ENCODE data around the gene MYO3B. TPM values are rescaled to one million over a fixed set of nuclear protein-coding genes. Genes with fewer than 3 reads are reported as not detected.
A peak's percentile ranks its signal among the peaks of the same experiment; 100 is the strongest.

The MYO3B gene
- total RNA-seq, 1 experiment from 2014 or later = not detected

GRCh38 chr2:170365686-170366085 lies 187.7 kb downstream of the MYO3B start:
- no peak for DNase-seq (ENCODE audit: low read depth)

GRCh38 chr2:170368370-170368769 lies 190.4 kb downstream of the MYO3B start:
- no peak for DNase-seq (ENCODE audit: low read depth)

GRCh38 chr2:170369228-170369627 lies 191.3 kb downstream of the MYO3B start:
- DNase-seq (ENCODE audit: low read depth) = no peak

GRCh38 chr2:170369894-170370293 lies 191.9 kb downstream of the MYO3B start:
- DNase-seq (ENCODE audit: low read depth) = peak; percentile 16

- DNase-seq (ENCODE audit: low read depth) = no peak
Measured at GRCh38 chr2:170371231-170371998, 193.5 kb downstream of the MYO3B start.

GRCh38 chr2:170375192-170375591 lies 197.2 kb downstream of the MYO3B start:
- DNase-seq (ENCODE audit: low read depth) = no peak

GRCh38 chr2:170377500-170378207 lies 199.7 kb downstream of the MYO3B start:
- DNase-seq (ENCODE audit: low read depth) = no peak

GRCh38 chr2:170380267-170380666 lies 202.3 kb downstream of the MYO3B start:
- no peak for DNase-seq (ENCODE audit: low read depth)

- DNase-seq (ENCODE audit: low read depth) = no peak
Measured at GRCh38 chr2:170381678-170382077, 203.7 kb downstream of the MYO3B start.

- DNase-seq (ENCODE audit: low read depth) = no peak
Measured at GRCh38 chr2:170386554-170386953, 208.6 kb downstream of the MYO3B start.

GRCh38 chr2:170391018-170391417 lies 213.1 kb downstream of the MYO3B start:
- no peak for DNase-seq (ENCODE audit: low read depth)

GRCh38 chr2:170391697-170392096 lies 213.8 kb downstream of the MYO3B start:
- no peak for DNase-seq (ENCODE audit: low read depth)

- DNase-seq (ENCODE audit: low read depth) = no peak
Measured at GRCh38 chr2:170393861-170394498, 216.0 kb downstream of the MYO3B start.

GRCh38 chr2:170394641-170395387 lies 216.9 kb downstream of the MYO3B start:
- DNase-seq (ENCODE audit: low read depth) = no peak

- no peak for DNase-seq (ENCODE audit: low read depth)
Measured at GRCh38 chr2:170396799-170397459, 219.0 kb downstream of the MYO3B start.

GRCh38 chr2:170401187-170401586 lies 223.2 kb downstream of the MYO3B start:
- no peak for DNase-seq (ENCODE audit: low read depth)

GRCh38 chr2:170404846-170405245 lies 226.9 kb downstream of the MYO3B start:
- DNase-seq (ENCODE audit: low read depth) = no peak

GRCh38 chr2:170405326-170405725 lies 227.4 kb downstream of the MYO3B start:
- no peak for DNase-seq (ENCODE audit: low read depth)

- DNase-seq (ENCODE audit: low read depth) = no peak
Measured at GRCh38 chr2:170408461-170409163, 230.7 kb downstream of the MYO3B start.

GRCh38 chr2:170409164-170409535 lies 231.2 kb downstream of the MYO3B start:
- peak; percentile 37 for DNase-seq (ENCODE audit: low read depth)
